GM21737 (cell line): ENCODE results near the gene SLC17A9.

Source experiments
- ATAC-seq: cut with Tn5 transposase; IDR thresholded peaks from one replicate; pipeline ENCODE4 v1.9.1; 2021; ENCODE audit warnings: mild to moderate bottlenecking, moderate library complexity; ENCODE audit not compliant: unreplicated experiment

The SLC17A9 gene

GRCh38 chr20:62967149-62967501, 14.6 kb downstream of the SLC17A9 start:
- ATAC-seq = no peak

GRCh38 chr20:62967628-62968351, 15.3 kb downstream of the SLC17A9 start:
- no peak for ATAC-seq

GRCh38 chr20:62968378-62969178, 16.1 kb downstream of the SLC17A9 start:
- ATAC-seq = no peak

- no peak for ATAC-seq
These were observed 16.8 kb downstream of the SLC17A9 start for GRCh38 chr20:62969179-62969760.

DNA sequence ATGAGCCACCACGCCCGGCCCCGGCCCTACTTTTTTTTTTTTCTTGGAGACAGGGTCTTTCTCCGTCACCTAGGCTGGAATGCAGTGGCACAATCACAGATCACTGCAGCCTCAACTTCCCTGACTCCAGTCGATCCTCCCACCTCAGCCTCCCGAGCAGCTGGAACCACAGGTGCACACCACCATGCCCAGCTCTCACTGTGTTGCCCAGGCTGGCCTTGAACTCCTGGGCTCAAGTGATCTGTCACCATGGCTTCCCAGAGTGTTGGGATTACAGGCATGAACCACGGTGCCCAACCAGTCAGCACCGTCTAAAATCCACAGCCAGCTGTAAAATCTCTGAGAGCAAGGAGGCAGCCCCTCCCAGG, 17.4 kb downstream of the SLC17A9 start:
- ATAC-seq = no peak

- no peak for ATAC-seq
These were observed 18.1 kb downstream of the SLC17A9 start for GRCh38 chr20:62970307-62971210.

DNA sequence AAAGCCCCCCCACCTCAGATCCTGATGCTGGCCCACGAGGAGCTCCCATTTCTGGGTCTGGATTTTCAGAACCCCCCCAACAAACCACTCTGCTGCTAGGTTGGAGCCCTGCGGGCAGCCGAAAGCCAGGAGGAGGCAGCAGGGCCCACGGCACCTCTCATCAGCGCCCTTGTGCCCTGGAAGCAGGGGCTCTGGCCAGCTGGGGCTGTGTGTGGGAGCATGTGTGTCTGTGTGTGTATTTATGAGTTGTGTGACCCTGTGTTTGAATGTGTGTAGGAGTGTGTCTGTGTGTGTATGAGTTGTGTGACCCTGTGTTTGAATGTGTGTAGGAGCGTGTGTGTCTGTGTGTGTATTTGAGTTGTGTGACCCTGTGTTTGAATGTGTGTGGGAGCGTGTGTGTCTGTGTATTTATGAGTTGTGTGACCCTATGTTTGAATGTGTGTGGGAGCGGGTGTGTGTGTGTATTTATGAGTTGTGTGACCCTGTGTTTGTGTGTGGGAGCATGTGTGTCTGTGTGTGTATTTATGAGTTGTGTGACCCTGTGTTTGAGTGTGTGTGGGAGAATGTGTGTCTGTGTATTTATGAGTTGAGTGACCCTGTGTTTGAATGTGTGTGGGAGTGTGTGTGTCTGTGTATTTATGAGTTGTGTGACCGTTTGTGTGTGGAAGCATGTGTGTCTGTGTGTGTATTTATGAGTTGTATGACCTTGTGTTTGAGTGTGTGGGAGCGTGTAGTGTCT, 18.9 kb downstream of the SLC17A9 start:
- ATAC-seq = no peak

DNA sequence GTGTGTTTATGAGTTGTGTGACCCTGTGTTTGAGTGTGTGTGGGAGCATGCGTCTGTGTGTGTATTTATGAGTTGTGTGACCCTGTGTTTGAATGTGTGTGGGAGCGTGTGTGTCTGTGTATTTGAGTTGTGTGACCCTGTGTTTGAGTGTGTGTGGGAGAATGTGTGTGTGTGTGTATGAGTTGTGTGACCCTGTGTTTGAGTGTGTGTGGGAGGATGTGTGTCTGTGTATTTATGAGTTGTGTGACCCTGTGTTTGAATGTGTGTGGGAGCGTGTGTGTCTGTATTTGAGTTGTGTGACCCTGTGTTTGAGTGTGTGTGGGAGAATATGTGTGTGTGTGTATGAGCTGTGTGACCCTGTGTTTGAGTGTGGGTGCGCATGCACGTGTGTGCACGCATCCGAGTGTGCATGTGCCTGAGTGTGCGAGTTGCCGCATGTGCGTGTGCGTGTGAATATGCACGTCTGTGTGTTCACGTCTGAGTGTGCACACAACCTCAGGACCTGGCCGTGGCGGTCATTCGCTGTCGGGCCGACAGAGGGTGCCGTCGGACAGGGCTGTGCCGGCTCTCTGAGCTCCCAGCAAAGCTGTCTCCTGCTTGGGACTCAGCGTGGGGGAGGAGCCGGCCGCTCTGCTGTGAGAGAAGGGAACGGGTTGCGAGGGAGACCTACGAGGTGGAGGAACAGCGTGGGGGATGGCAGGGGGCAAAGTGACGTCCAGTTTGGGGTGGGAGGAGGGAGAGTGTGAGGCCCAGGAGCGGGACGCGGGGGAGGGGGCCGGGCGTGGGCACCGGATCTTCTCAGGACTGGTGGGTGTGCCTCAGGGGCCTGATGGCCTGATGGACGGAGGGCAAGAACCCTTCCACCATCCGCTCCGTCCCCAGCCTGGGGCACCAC, 19.7 kb downstream of the SLC17A9 start:
- peak; percentile 71 for ATAC-seq

GRCh38 chr20:62972845-62973745, 20.6 kb downstream of the SLC17A9 start:
- ATAC-seq = no peak

GRCh38 chr20:62975251-62975760, 22.8 kb downstream of the SLC17A9 start:
- no peak for ATAC-seq

GRCh38 chr20:62975812-62976508, 23.5 kb downstream of the SLC17A9 start:
- no peak for ATAC-seq

GRCh38 chr20:62976886-62977285, 24.4 kb downstream of the SLC17A9 start:
- ATAC-seq = no peak

DNA sequence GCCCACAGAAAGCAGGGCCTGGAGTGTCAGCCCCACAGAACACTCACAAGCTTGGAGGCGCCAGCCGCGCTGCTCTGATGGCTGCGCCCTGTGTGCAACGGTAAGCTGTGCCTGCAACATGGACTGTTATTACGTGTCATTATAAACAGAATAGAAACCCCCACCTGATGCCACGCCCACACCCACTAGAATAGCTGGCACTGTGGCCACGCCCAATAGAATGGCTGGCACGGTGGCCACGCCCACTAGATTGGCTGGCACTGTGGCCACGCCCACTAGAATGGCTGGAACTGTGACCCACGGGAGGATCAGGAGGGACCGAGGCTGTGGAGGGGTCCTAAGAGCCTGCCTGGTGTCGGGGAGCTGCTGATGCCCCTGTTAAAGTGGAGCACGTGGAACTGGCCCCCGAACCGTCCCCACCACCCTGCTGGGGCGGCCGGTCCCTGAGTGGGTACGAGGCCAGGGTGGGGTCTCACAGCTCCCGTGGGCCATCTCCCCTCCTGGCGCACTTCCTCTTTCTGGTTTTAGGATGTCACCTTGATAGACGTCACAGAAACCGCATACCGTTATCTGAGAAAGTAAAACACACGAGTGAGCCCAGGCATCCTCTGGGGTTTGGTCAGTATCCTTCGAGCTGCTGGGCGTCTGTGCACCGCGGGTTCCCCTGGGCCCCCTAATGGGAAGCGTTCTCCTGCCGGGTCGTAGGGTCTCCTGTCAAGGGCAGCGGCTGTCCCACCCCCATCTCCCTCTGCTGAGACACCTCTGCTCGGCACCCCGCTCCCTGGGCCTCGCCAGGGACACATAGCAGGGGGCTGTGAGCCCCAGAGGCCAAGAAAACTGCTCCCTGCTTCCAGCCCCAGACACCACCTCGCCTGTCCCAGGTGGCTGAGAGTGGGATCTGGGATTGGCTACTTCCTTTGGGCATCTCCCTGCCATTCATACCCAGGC, 25.4 kb downstream of the SLC17A9 start:
- ATAC-seq = peak; percentile 46

GRCh38 chr20:62978561-62978943, 26.0 kb downstream of the SLC17A9 start:
- ATAC-seq = no peak

DNA sequence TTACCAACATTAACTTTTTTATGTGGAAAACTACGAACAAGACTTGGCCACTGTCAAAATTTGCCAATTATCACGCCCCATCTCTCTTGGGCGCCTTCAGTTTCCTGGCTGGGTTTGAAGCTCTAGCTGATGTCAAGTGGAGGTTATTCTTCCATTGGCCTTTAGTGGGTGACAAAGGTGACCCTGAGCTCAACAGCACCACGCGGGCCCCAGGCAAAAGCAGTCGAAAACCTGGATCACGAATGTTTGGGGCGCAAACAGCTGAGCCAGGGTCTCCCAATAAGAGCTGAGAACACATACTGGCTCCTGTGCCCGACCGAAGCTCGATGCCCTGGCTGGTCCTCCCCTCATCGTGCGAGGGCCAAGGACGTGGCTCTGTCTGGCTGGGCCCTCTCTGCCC, 26.8 kb downstream of the SLC17A9 start:
- ATAC-seq = no peak

GRCh38 chr20:62979876-62980373, 27.4 kb downstream of the SLC17A9 start:
- ATAC-seq = no peak
